Panc1 (cell line): ENCODE data around the gene AUNIP. TPM values are rescaled to one million over a fixed set of nuclear protein-coding genes. Genes with fewer than 3 reads are reported as not detected.

Experiments
- ATAC-seq: fragments of 200-7000 bp; cut with Tn5 transposase; 2 replicates; pipeline ENCODE4 v1.9.1; 2020; ENCODE audit warnings: mild to moderate bottlenecking, moderate library complexity
- BruUV-seq: library from RNA; stranded (reverse); fragments of 400-500 nt; replicated peaks from 2 replicates; lab custom pipeline; 2021; lab: Mats Ljungman, UMichigan
- CTCF ChIA-PET: fragments of 300-600 bp; sonication (Branson Sonifier 250); formaldehyde crosslinking; loops from one replicate; lab custom pipeline; 2022; ENCODE audit warnings: antibody characterized with exemption; lab: Charles Lee
- POLR2A ChIA-PET: fragments of 300-600 bp; sonication (Branson Sonifier 250); formaldehyde crosslinking; loops from one replicate; lab custom pipeline; 2022; ENCODE audit warnings: antibody characterized with exemption; lab: Charles Lee
- DNase-seq: peaks from one replicate; pipeline ENCODE4 v3.0.0-alpha.2; 2010; ENCODE audit warnings: low read depth, low spot score
- H3K27ac ChIP-seq: 2 replicates; pipeline ENCODE4 v1.5.1; 2011; ENCODE audit warnings: mild to moderate bottlenecking, low read length, inconsistent platforms
- H3K27me3 ChIP-seq: fragments of 200-500 bp; sonication (Bioruptor generic); 2 replicates; pipeline ENCODE4 v1.6.0; 2014; ENCODE audit warnings: low read length, inconsistent platforms; ENCODE audit not compliant: control insufficient read depth, insufficient read depth
- H3K36me3 ChIP-seq: fragments of 200-500 bp; sonication (Bioruptor generic); 2 replicates; pipeline ENCODE4 v1.5.1; 2014; ENCODE audit warnings: inconsistent platforms, mild to moderate bottlenecking, low read length, moderate library complexity; ENCODE audit not compliant: control insufficient read depth, insufficient read depth
- H3K4me1 ChIP-seq: 2 replicates; pipeline ENCODE4 v1.5.1; 2011; ENCODE audit warnings: inconsistent platforms, mild to moderate bottlenecking, low read length, moderate library complexity; ENCODE audit not compliant: control insufficient read depth, insufficient read depth
- H3K4me3 ChIP-seq, 2 experiments: 2 replicates each; pipeline ENCODE4 v1.5.1; 2011 to 2012; ENCODE audit warnings: low read depth in 2 of 2, low read length in 2 of 2, mild to moderate bottlenecking in 2 of 2, inconsistent platforms in 1 of 2, moderate library complexity in 1 of 2
- H3K9me3 ChIP-seq: fragments of 200-500 bp; sonication (Bioruptor generic); 2 replicates; pipeline ENCODE4 v1.5.1; 2014; ENCODE audit warnings: low read depth, mild to moderate bottlenecking, inconsistent platforms, low read length, moderate library complexity; ENCODE audit not compliant: control insufficient read depth, insufficient read depth
- POLR2AphosphoS5 ChIP-seq: IDR thresholded peaks from 2 replicates; pipeline ENCODE4 v1.6.1; 2012; ENCODE audit warnings: mild to moderate bottlenecking, low read depth, low read length, moderate library complexity
- REST ChIP-seq, 2 experiments: IDR thresholded peaks; 2 replicates each; pipeline ENCODE4 v1.6.1; 2011 to 2012; ENCODE audit warnings: low read depth in 2 of 2, control low read depth in 1 of 2, low read length in 1 of 2, mild to moderate bottlenecking in 1 of 2, moderate library complexity in 1 of 2; ENCODE audit not compliant: insufficient read depth in 1 of 2
- SIN3A ChIP-seq: IDR thresholded peaks from 2 replicates; pipeline ENCODE4 v1.6.1; 2012; ENCODE audit warnings: low read depth, mild to moderate bottlenecking, low read length, moderate library complexity, borderline replicate concordance; ENCODE audit not compliant: insufficient read depth
- TCF7L2 ChIP-seq: IDR thresholded peaks from 2 replicates; pipeline ENCODE4 v1.6.1; 2011; ENCODE audit warnings: mild to moderate bottlenecking, low read depth, low read length, inconsistent platforms
- in situ Hi-C: cut with HindIII; loops from 2 replicates; pipeline ENCODE4 v1.10.0; 2016; ENCODE audit warnings: low sequenced_read_pairs, low pct_unique_long_range_greater_than_20kb
- intact Hi-C: fragments of 100-400 bp; cut with micrococcal nuclease; formaldehyde crosslinking; loops from one replicate; pipeline ENCODE4 v1.10.0; 2022; ENCODE audit not compliant: unreplicated experiment
- total RNA-seq: library from RNA; stranded (reverse); gene quantifications from one replicate; pipeline ENCODE4 v1.2.1, GENCODE V29; 2021; ENCODE audit not compliant: unreplicated experiment
- TF ChIP-seq, protein P1 (sequence below): fragments of 450-650 bp; IDR thresholded peaks from 2 replicates; pipeline ENCODE4 v1.5.1; 2017; ENCODE audit warnings: mild to moderate bottlenecking

AUNIP gene
- total RNA-seq, 1 experiment from 2014 or later, result 12.2 TPM

- Histone ChIP-seq H3K36me3 (no peaks in the 10 kb centered on the region; the same call in 1 of the 2 replicates), H3K27me3 (no peaks in the 10 kb centered on the region), H3K27ac (0 out of 2 replicates have a peak overlapping the region, but pooled peaks have one; percentile 7), H3K4me3 (no peak overlapping the region), H3K4me1 (peaks cover 34% of the 10 kb centered on the region), H3K9me3 (no peaks in the 10 kb centered on the region)
- in situ Hi-C loops, result no loop called here
- BruUV-seq, result no TSS peak
- ATAC-seq, result no peak
- ChIA-PET POLR2A (interaction anchor here (0.6 to 0.9 kb wide), 2 partner anchors 41 to 253 kb away, joined by 3 to 4 read pairs; no protein-coding TSS in a partner anchor), CTCF (interaction anchor here (0.6 kb wide), 1 partner anchor 1127 kb away, joined by 5 read pairs; no protein-coding TSS in a partner anchor)
- intact Hi-C loops, result no loop called here
- TF ChIP-seq, protein P1, sequence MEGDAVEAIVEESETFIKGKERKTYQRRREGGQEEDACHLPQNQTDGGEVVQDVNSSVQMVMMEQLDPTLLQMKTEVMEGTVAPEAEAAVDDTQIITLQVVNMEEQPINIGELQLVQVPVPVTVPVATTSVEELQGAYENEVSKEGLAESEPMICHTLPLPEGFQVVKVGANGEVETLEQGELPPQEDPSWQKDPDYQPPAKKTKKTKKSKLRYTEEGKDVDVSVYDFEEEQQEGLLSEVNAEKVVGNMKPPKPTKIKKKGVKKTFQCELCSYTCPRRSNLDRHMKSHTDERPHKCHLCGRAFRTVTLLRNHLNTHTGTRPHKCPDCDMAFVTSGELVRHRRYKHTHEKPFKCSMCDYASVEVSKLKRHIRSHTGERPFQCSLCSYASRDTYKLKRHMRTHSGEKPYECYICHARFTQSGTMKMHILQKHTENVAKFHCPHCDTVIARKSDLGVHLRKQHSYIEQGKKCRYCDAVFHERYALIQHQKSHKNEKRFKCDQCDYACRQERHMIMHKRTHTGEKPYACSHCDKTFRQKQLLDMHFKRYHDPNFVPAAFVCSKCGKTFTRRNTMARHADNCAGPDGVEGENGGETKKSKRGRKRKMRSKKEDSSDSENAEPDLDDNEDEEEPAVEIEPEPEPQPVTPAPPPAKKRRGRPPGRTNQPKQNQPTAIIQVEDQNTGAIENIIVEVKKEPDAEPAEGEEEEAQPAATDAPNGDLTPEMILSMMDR, result no peak
- TF ChIP-seq REST (IDR thresholded peaks at IDR 0.05; ENCODE audit: insufficient read depth in 1 of 2, low read depth in 2 of 2, low read length in 1 of 2), result no peak
- TF ChIP-seq SIN3A, result no peak
- TF ChIP-seq POLR2AphosphoS5, result no peak
- no peak for TF ChIP-seq TCF7L2
- DNase-seq, result no peak
Measured at GRCh38 chr1:25869909-25870606, 10.8 kb upstream of the AUNIP start.

- Histone ChIP-seq H3K27me3 (no peaks in the 10 kb centered on the region), H3K27ac (no peak overlapping the region), H3K4me3 (no peak overlapping the region), H3K36me3 (no peaks in the 10 kb centered on the region), H3K4me1 (peaks cover 15% of the 10 kb centered on the region), H3K9me3 (no peaks in the 10 kb centered on the region)
- ATAC-seq (no peak), DNase-seq (no peak)
- intact Hi-C loops, result no loop called here
- BruUV-seq, result no TSS peak
- POLR2A ChIA-PET, result no interaction called here
- in situ Hi-C loops, result no loop called here
- CTCF ChIA-PET, result no interaction called here
- TF ChIP-seq SIN3A (no peak), POLR2AphosphoS5 (no peak), REST (IDR thresholded peaks at IDR 0.05; ENCODE audit: insufficient read depth in 1 of 2, low read depth in 2 of 2, low read length in 1 of 2) (no peak), TCF7L2 (no peak)
- TF ChIP-seq, protein P1, result no peak
Measured at GRCh38 chr1:25867210-25867991, 8.1 kb upstream of the AUNIP start.
